ENCODE results near the gene SLC46A3. TPM values are rescaled to one million over a fixed set of nuclear protein-coding genes. Genes with fewer than 3 reads are reported as not detected.
"Not testable (repeated sequence)": the region's sequence is repeated elsewhere in the genome, so short reads cannot be mapped to it uniquely, and the experiment has no call there.

Gene SLC46A3
- polyA plus RNA-seq, 1 donor from 2014 or later = 7.4 TPM

DNA sequence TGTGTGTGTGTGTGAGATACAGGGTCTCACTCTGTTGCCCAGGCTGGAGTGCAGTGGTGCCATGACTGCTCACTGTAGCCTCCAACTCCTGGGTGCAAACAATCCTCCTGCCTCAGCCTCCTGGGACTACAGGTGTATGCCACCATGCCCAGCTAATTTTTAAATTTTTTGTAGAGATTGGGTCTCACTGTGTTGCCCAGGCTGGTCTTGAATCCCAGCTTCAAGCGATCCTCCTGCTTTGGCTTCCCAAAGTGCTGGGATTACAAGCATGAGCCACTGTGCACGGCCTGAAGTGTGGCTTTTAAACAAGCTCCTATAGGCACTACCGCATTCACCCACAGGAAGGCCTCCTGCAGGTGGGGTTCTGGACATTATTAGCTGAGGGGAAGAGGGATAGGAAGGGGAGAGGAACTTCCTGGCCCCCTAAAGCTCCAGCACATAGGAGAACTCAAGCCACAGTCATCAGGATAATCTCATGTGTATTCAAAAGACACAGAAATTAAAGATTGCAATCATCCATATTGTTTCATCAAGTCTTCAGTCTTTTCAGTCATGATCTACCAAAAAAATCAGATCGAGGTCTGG lies 24.8 kb upstream of the SLC46A3 start:
- no peaks in the 10 kb centered on the region for H3K9me3 ChIP-seq (ENCODE audit: low read length)
- H3K4me3 ChIP-seq (ENCODE audit: low read length) = no peak overlapping the region
- no peak overlapping the region for H3K27ac ChIP-seq (ENCODE audit: low read length)
- no peak for TF ChIP-seq EP300 (conservative IDR thresholded peaks at IDR 0.05; ENCODE audit: poor library complexity, severe bottlenecking)
- no peak for TF ChIP-seq MXI1 (conservative IDR thresholded peaks at IDR 0.05; ENCODE audit: poor library complexity, severe bottlenecking)
- H3K36me3 ChIP-seq (ENCODE audit: insufficient read depth, low read length) = no peaks in the 10 kb centered on the region
- H2AFZ ChIP-seq (ENCODE audit: low read depth, low read length) = no peak overlapping the region
- H3K79me2 ChIP-seq (replicated peaks; ENCODE audit: insufficient read depth, low read length) = no peaks in the 10 kb centered on the region
- no peak overlapping the region for H3K9ac ChIP-seq (ENCODE audit: low read length)
- H3K27me3 ChIP-seq (ENCODE audit: insufficient read depth, low read depth, low read length) = no peaks in the 10 kb centered on the region
- H3K9me2 ChIP-seq (ENCODE audit: insufficient read depth, low read length) = no peaks in the 10 kb centered on the region
- H3F3A ChIP-seq (ENCODE audit: insufficient read depth, low read length, poor library complexity, severe bottlenecking) = no peaks in the 10 kb centered on the region
- H3K4me2 ChIP-seq (ENCODE audit: low read length) = no peak overlapping the region
- H4K20me1 ChIP-seq (ENCODE audit: insufficient read depth) = no peaks in the 10 kb centered on the region

DNA sequence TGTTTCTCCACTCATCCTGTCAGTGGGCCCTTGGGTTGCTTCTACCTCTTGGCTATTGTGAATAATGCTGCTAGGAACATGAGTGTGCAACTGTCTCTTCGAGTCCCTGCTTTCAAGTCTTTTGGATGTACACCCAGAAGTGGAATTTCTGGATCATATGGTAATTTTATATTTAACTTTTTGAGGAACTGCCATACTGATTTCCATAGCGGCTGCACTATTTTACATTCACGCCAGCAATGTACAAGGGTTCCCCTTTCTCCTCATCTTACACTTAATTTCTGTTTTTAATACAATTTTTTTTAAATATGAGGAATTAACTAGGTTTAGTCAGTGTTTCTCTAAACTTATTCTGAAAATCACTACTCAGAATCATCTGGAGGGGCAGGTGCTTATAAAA lies 24.2 kb upstream of the SLC46A3 start:
- no peaks in the 10 kb centered on the region for H3K27me3 ChIP-seq (ENCODE audit: insufficient read depth, low read depth, low read length)
- H3K4me3 ChIP-seq (ENCODE audit: low read length) = no peak overlapping the region
- H3K9me3 ChIP-seq (ENCODE audit: low read length) = no peaks in the 10 kb centered on the region
- no peak overlapping the region for H2AFZ ChIP-seq (ENCODE audit: low read depth, low read length)
- no peaks in the 10 kb centered on the region for H3F3A ChIP-seq (ENCODE audit: insufficient read depth, low read length, poor library complexity, severe bottlenecking)
- no peak overlapping the region for H3K9ac ChIP-seq (ENCODE audit: low read length)
- H3K9me2 ChIP-seq (ENCODE audit: insufficient read depth, low read length) = no peaks in the 10 kb centered on the region
- H4K20me1 ChIP-seq (ENCODE audit: insufficient read depth) = no peaks in the 10 kb centered on the region
- no peaks in the 10 kb centered on the region for H3K36me3 ChIP-seq (ENCODE audit: insufficient read depth, low read length)
- H3K4me2 ChIP-seq (ENCODE audit: low read length) = no peak overlapping the region
- no peaks in the 10 kb centered on the region for H3K79me2 ChIP-seq (replicated peaks; ENCODE audit: insufficient read depth, low read length)
- H3K27ac ChIP-seq (ENCODE audit: low read length) = no peak overlapping the region
- TF ChIP-seq EZH2 (IDR thresholded peaks at IDR 0.05; ENCODE audit: borderline replicate concordance, insufficient read depth, low read length, poor library complexity, severe bottlenecking) (no peak), EP300 (conservative IDR thresholded peaks at IDR 0.05; ENCODE audit: poor library complexity, severe bottlenecking) (no peak), SMC3 (conservative IDR thresholded peaks at IDR 0.05; ENCODE audit: poor library complexity) (no peak), RAD21 (conservative IDR thresholded peaks at IDR 0.05) (no peak), TAF1 (IDR thresholded peaks at IDR 0.05; ENCODE audit: low read depth) (no peak), POLR2AphosphoS5 (IDR thresholded peaks at IDR 0.05) (no peak)
- TF ChIP-seq, protein P1, sequence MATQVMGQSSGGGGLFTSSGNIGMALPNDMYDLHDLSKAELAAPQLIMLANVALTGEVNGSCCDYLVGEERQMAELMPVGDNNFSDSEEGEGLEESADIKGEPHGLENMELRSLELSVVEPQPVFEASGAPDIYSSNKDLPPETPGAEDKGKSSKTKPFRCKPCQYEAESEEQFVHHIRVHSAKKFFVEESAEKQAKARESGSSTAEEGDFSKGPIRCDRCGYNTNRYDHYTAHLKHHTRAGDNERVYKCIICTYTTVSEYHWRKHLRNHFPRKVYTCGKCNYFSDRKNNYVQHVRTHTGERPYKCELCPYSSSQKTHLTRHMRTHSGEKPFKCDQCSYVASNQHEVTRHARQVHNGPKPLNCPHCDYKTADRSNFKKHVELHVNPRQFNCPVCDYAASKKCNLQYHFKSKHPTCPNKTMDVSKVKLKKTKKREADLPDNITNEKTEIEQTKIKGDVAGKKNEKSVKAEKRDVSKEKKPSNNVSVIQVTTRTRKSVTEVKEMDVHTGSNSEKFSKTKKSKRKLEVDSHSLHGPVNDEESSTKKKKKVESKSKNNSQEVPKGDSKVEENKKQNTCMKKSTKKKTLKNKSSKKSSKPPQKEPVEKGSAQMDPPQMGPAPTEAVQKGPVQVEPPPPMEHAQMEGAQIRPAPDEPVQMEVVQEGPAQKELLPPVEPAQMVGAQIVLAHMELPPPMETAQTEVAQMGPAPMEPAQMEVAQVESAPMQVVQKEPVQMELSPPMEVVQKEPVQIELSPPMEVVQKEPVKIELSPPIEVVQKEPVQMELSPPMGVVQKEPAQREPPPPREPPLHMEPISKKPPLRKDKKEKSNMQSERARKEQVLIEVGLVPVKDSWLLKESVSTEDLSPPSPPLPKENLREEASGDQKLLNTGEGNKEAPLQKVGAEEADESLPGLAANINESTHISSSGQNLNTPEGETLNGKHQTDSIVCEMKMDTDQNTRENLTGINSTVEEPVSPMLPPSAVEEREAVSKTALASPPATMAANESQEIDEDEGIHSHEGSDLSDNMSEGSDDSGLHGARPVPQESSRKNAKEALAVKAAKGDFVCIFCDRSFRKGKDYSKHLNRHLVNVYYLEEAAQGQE (IDR thresholded peaks at IDR 0.05; ENCODE audit: borderline replicate concordance) = no peak
- TF ChIP-seq, protein P2, sequence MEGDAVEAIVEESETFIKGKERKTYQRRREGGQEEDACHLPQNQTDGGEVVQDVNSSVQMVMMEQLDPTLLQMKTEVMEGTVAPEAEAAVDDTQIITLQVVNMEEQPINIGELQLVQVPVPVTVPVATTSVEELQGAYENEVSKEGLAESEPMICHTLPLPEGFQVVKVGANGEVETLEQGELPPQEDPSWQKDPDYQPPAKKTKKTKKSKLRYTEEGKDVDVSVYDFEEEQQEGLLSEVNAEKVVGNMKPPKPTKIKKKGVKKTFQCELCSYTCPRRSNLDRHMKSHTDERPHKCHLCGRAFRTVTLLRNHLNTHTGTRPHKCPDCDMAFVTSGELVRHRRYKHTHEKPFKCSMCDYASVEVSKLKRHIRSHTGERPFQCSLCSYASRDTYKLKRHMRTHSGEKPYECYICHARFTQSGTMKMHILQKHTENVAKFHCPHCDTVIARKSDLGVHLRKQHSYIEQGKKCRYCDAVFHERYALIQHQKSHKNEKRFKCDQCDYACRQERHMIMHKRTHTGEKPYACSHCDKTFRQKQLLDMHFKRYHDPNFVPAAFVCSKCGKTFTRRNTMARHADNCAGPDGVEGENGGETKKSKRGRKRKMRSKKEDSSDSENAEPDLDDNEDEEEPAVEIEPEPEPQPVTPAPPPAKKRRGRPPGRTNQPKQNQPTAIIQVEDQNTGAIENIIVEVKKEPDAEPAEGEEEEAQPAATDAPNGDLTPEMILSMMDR (IDR thresholded peaks at IDR 0.05; ENCODE audit: poor library complexity, severe bottlenecking) = no peak

DNA sequence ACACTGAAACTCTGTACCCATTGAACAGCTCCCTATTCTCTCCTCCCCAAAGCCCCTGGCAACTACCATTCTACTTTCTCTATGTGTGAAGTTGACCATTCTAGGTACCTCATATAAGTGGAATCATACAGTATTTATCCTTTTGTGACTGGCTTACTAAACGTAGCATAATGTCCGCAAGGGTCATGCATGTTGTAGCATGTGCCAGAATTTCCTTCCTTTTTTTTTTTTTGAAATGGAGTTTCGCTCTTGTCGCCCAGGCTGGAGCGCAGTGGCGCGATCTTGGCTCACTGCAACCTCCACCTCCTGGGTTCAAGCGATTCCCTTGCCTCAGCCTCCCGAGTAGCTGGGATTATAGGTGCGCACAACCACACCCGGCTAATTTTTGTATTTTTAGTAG lies 23.7 kb upstream of the SLC46A3 start:
- H4K20me1 ChIP-seq (ENCODE audit: insufficient read depth); H3K9me2 ChIP-seq (ENCODE audit: insufficient read depth, low read length); H3K9me3 ChIP-seq (ENCODE audit: low read length); H3K9ac ChIP-seq (ENCODE audit: low read length); H3K36me3 ChIP-seq (ENCODE audit: insufficient read depth, low read length); H3F3A ChIP-seq (ENCODE audit: insufficient read depth, low read length, poor library complexity, severe bottlenecking); H2AFZ ChIP-seq (ENCODE audit: low read depth, low read length); H3K4me2 ChIP-seq (ENCODE audit: low read length); H3K4me3 ChIP-seq (ENCODE audit: low read length); H3K27ac ChIP-seq (ENCODE audit: low read length); H3K79me2 ChIP-seq (replicated peaks; ENCODE audit: insufficient read depth, low read length); H3K27me3 ChIP-seq (ENCODE audit: insufficient read depth, low read depth, low read length): not testable (repeated sequence)
